ENCODE results near the gene ZFYVE28.

The ZFYVE28 gene

DNA sequence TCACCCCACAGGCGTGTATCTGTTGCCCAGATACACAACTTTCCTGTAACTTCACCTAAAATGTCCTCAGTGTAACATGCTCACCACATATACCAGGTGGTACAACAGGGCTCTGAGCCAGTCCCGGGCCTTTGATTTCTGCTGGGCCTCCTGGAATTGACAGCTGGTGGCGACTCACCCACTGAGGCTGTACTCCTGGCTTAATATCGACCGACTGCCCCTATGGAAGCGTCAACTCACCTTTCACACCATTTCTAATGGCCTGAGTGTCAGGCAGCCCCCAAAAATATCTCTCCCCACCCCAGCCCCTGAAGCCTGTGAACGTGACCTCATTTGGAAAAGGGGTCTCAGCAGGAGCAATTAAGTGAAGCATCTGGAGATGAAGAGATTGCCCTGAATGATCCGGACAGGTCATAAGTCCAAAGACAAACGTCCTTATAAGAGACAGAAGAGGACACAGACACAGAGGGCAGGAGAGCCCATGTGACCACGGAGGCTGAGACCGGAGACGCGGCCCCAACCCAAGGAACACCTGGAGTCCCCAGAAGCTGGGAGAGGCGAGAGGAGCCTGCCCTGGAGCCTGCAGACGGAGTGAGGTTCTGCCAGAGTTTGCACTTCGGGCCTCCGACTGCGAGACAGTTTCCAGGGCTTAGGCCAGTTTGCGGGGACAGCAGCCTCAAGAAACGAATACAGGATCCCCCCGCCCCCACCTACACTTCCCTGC is 144.0 kb downstream of the ZFYVE28 start:
- DNase-seq (ENCODE audit: low spot score): no peak
- FAIRE-seq: no peak

DNA sequence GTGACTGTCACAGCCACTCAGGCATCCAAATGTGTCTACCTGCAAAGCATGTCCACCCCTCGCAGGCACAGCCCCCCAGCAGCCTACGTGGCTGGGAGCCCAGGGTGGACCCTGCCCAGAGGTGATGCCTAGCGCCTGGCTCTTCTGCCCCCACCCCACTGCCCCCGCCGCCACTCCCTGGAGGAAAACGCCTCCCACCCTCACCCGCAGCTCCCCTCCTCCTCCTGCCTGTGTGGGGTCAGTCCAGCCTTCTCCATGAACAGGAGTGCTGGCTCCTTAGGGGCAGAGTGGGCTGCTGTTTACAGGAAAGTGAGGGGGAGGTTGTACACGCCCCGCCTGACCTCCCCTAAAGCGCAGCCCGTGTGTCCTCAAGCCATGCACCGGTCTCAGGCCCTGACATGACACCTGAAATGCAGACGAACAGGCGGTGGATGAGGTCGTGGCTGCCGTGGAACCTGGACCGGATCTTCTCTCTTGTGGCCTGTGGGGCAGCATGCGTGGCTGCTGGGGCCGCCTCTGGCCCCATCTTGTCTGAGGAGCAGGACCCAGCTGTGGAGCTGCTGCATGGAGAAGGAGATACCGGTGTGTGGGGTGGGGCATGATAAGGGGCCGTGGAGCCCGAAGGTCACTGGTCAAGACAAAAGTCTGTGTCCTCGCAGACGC is 144.7 kb downstream of the ZFYVE28 start:
- FAIRE-seq (no peak), DNase-seq (ENCODE audit: low spot score) (no peak)

DNA sequence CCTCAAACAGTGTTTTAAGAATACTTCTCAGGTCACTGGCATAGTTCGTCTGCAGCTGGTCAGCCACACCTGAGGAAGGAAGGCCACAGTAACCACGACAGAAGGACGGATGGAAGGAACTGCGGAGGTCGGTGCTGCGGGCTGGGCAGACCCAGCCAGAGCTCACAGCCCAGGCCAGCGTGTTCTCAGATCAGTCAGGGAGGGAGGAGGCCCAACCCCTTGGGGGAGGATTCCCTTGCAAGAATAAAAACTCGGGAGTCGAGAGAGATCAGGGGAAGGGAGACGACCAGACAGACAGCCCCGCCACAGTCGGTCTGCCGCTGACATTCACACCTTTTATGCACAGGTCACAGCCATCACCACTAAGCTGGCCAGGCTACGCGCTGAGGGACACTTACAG is 145.2 kb downstream of the ZFYVE28 start:
- FAIRE-seq (no peak), DNase-seq (ENCODE audit: low spot score) (no peak)

DNA sequence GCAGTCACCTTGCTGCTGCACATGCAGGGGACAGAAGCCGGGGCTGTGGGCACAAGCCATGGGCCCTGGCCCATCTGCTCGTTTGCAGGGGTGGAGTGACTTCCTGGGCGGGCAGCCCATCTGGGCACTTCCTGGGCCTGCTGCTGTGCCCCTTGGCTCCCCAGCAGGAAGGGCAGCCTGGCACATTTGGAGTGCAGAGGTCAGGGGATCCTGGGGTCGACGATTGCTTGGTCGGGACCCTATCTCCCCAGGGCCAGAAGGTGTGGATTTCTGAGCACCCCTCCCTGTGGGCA is 145.7 kb downstream of the ZFYVE28 start:
- FAIRE-seq: no peak
- DNase-seq (ENCODE audit: low spot score): no peak

DNA sequence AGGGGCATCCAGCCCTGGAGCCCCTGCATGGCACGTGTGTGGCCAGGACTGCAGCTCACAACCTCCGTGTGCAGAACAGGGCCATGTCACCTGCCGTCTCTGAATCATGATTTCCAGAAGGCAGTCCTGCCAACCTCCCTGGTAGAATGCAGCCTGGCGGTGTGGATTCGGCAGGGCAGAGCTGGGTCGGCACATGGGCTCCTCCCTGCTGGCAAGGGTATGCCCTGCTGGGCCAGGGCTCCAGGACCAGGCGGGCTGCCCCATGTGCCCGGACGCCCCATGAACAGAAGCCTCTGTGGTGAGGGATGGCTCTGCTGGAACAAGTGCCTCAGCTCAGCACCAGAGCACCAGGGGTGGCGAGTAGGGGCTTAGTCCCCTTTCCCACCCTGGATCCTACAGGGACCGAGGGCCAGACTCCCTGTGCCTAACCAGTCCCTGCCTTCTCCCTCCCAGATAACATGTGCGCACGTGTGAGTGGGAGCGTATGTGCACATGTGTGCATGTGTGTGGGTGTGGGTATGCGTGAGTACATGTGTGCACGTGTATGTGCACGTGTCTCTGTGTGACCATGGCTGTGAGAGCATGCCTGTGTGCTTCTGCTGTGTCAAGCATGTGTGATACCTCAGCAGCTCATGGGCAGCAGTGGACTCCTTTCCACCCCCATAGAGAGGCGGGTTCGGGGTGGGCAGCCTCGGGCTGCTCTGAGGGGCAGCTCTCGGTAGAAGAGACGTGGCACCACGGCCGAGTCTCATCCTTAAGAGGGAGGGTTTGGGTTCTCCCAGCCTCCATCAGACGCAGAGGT is 146.2 kb downstream of the ZFYVE28 start:
- DNase-seq (ENCODE audit: low spot score) (no peak), FAIRE-seq (no peak)

DNA sequence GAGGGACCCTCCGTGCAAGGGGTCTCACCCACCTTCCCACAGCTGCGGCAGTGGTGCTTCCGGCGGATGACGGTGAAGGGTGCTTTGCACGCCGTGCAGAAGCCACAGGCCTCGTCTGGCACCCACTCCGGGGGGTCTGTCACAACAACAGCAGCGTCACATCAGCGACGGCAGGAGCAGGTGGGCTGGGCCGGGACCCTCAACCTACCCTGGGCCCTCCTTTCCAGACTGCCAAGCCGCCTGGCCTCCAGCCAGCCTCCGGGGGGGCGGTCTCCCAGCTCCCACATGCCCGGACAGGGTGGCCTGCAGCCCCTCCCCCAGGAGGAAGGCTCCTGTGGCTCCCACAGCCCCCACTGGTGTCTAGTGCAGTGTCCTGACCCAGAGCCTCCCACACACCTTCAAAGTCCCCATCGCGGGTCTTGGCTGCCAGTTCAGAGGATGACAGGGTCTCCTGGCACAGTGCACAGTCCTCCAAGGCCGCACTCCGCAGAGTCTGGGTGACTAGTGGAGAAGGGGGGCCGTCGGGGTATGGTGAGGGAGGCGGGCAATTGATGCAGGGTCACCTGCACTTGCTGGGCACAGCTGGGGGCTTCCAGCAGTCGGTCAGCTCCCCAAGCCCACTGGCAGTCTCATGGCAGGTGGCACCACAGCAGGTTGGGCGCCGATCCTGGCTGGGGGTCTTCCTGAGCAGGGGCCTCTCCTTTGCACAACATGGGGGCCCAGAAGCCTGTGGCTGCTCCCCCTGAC is 147.0 kb downstream of the ZFYVE28 start:
- no peak for DNase-seq (ENCODE audit: low spot score)
- FAIRE-seq: no peak

DNA sequence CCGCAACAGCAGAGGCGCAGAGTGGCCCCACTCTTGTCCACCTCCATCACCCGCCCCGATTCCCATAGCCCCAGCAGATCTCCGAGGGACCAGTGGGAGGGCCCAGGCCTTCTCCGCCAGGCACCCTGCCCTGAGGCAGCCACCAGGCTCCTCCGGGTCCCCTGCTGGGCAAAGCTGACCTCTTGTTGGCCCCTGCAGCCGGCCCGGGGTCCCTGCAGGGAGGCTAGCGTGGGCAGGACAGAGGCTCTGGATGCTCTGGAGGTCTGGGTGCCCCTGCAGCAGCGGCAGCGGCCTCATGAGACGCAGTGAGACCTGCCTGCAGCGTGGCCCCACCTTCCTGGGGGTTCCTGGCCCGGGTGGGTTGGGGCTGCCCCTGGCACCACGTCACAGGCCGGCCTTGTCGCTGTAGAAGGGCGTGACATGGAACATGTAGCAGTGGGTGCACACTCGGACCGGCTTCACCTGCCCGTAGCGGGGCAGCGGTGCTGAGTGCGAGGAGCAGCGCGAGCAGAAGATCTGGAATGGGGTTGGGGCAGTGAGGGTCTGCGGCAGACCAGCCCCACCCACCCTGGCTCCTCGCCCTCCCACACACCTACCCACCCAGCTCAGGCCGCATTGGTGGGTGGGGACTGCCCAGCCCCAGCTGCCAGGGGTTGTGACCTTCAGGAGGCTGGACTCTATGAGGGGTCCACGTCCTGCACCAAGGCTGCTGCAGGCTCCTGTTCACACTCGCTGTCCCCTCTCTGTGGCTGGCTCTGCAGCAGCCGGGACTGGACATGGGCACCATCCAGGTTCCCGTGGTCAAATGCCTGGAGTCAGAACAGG is 147.9 kb downstream of the ZFYVE28 start:
- DNase-seq (ENCODE audit: low spot score): no peak
- FAIRE-seq: no peak

DNA sequence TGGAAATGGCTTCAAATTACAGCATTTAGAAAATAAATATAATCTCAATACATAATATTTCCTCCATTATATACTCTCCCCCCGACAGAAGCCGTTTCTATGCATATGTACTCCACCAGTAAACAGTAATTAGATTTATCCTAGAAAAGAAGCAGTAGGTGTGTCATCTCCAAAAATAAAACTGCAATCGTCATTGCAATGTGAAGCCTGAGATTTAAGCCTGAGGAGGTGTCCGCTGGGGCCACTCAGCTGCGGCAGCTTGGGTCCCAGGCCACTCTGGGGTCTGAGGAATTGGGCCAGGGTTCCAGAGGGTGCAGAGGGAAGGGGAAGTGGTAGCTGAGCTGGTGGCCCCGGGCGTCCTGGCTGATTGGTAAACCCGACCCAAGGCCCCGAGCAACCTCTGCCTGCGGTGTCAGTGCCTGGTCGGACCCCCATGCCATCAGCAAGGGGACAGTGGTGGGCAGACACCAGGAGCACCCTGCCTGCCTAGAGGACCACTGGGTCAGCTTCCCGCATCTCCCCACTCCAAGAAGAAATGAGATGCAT is 148.8 kb downstream of the ZFYVE28 start:
- DNase-seq (ENCODE audit: low spot score): no peak
- no peak for FAIRE-seq

DNA sequence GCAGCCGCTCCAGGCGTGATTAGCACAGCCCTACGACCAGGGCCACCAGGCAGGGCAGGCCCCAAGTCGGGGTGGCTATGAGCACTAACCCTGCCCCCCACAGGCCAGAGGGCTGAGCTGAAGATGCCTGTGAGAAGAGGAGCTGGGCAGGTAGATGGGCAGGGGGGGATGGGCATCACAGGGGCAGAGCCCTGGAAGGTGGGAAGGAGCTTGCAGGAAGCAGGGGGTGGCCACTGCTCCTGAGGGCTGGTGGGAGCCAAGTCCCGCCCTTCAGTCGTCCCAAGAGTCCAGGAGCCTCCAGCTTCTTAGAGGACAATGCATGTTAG is 149.3 kb downstream of the ZFYVE28 start:
- DNase-seq (ENCODE audit: low spot score) (no peak), FAIRE-seq (no peak)

DNA sequence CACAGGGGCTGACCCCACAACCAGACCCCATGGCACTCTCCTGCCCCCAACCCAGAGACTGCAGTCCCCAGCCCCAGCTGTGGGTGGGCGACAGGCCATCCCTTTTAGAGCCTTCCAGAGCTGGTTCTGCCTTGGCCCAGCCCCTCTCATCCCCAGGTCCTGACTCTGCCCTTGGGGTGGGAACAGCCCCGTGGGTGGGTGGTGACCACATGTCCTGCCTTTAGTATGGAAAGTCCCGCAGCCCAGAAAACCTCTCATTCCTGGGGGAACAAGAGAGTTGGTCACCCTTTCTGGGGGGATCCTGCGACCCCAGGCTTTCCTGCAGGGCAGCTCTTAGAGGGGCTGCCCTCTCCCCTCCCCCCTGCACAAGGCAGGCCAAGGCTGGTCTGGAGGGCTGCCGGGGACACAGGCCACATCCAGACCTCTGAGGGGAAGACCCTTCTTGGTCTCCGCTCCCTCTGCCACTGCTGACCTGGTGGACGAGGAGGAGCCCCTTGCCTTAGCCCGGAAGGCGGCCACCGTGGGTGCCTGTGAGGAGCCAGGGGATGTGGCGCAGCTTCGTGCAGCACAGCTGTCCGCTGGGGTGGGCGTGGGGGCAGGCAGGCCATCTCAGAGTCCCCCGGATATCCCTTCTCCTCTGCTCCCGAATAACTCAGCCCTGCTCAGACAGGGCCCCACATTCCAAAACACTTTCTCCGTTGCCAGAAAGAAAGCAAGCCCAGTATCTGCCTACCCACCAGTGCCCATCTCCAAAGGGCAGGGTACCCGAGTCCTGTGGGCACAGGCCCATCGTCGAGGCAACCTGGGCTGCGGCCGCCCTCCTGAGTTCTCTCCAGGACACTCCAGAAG is 149.9 kb downstream of the ZFYVE28 start:
- no peak for FAIRE-seq
- DNase-seq (ENCODE audit: low spot score): no peak

DNA sequence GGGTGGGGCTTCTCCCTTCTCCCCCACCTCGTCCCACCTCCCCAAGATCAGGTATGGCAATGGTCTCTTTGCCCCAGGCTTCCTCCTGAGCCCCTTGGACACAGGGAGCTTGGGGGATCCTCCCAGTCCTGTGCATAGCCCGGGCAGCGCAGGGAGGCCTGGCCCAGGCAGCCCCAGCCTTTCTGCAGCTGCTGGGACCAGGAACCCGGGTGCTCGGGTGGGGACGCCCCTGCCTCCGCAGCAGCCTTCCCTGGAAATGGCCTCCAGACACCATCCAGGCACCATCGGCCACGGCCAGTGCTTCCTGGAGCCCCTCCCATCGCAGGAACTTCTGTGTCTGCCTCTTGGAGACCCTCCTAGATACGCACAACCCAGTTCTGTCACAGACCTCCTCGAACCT is 150.6 kb downstream of the ZFYVE28 start:
- DNase-seq (ENCODE audit: low spot score) (no peak), FAIRE-seq (no peak)

DNA sequence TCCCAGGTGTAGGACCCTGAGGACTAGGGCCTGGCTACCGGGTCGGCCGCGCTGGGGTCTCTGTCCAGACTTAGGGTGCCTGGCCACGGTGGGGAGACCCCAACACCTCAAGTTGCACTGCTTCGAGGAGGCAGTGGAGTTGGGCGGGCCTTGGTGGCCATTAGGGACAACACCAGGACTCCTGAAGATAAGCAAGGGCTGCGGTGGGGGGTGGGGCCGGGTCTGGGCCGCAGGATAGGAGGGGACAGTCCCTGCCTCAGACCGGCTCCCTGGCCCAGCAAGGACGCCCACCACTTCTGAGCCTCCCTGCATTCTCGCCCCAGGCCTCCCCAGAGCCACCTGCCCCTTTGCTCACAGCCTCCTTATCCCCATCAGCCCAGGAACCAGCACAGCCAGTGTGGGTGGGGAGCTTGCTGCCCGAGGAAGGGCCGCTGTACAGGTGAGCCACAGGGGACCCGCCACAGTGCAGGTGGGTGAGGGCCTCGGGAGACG is 151.1 kb downstream of the ZFYVE28 start:
- FAIRE-seq (no peak), DNase-seq (ENCODE audit: low spot score) (no peak)

DNA sequence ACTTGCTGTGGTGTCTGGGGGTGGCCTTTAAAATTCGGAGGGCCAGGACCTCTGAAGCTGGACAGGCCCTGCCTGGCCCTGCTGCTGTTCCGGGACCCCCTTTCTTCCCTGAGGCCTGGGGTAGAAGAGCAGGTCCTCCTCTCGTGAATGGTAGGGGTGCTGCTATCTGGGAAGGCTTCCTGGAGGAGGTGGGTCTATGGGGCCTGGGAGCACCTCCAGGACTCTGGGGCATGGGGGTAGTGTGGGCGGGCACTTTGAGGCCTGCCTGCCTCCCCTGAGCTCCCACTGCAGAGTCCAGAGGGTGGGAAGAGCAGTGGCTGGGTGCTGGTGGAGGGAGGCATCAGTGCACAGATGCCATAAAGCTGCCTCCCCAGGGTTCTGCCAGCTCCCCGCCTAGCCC is 151.6 kb downstream of the ZFYVE28 start:
- FAIRE-seq: no peak
- no peak for DNase-seq (ENCODE audit: low spot score)

DNA sequence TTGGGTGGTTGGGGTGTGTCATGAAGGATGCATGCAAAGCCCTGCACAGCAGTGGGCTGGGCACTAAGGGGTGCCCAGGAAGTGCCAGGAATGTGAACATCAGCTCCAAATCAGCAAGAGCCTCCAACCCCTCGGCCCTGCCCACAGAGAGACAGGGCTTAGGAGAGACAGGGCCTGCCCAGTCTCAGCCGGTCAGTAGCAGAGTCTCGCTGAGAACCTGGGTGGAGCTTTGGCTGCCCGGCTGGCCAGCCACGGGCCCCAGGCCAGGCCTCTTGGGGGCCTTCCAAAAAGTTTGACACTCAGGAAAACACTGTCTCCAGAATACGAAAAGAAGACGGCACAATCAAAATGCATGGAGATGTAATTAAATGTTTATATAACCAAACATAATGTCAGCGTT is 152.3 kb downstream of the ZFYVE28 start:
- FAIRE-seq (no peak), DNase-seq (ENCODE audit: low spot score) (no peak)

DNA sequence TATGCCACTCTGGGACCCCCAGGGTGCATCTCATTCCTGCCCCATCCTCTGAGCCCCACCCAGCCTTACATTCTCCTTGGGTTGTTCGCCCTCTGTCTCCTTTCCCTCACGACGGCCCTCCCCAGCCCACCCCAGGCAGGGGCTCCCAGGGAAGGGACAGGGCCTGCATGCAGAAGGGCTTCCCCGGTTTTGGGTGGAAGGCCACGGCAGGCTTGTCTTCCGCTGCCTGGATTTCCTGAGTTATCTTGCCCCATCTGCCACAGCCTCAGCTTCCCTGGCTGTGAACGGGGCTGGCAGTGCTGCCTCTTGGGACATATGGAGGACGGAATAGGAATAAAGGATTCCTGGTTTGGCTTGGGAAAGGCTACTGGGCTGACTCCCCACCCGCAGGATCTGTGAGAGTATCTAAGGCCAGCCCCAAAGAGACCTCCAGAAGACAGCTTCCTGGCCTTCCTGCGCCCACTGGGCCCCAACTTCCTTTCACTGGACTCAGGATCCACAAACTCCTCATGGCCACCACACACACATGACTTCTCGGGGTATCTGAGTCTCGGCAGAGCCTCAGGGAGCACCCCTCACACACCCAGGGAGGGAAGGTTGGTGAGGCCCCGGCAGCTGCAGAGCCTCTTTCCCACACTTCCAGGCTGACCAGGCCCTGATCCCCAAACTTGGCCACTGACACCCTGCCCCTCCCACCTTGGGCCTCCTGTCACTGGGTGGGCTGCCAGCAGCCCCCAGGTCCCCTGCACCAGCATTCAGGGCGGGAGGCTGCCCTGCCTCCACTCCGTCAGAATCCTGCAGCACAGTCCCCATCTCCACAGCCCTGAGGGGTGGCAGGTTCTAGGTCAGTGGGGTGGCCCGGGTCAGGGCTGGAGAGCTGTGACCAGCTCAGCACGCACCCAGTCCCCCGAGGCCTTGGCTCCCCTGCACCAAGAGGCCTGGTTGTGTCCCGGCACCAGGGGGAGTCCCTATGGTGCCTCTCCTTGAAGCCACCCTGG is 153.0 kb downstream of the ZFYVE28 start:
- DNase-seq (ENCODE audit: low spot score) (no peak), FAIRE-seq (no peak)

DNA sequence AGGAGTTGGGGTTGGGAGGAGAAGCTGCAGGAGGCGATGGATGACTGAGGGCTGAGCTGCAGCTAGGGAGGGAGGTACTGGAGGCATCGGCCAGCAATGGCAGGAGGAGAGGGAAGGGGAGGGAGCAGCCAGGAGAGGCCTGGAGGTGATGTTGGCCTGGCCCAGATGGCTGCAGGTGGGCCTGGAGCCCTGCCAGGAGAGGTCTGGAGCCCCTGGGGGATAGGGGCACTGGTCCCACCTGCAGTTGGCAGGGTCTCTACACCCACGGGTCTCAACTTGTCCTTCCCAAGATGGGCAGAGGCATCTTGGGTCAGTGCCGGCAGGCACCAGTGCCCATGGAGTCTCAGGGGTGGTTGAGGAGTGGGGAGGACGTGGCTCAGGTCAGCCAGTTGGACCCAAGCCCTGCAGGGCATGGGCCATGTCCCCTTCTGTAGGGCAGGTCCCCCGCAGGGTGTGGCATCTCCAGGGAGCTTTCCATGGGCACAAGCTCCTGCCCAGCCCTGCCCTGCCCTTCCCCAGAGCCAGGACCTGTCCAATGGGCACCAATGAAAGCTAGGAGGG is 153.9 kb downstream of the ZFYVE28 start:
- DNase-seq (ENCODE audit: low spot score): no peak
- FAIRE-seq: no peak

DNA sequence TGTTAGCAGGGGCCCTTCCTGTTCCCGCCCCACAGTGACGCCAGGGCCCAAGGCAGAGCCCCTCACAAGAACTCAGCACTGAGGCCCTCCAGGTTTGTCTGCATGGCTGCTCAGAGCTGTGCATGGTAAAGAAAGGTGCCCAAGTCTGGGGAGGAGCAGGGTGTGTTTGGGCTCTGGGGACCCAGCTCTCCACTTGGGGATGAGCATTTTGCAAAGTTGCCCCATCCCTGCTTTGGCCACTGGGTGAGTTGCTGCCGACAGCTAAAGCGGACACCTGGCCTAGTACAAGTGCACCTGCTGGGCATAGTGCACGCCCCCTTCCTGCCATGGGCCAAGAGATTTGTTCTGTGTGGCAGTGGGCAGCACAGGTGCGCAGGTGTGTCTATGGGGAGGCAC is 154.5 kb downstream of the ZFYVE28 start:
- FAIRE-seq: no peak
- DNase-seq (ENCODE audit: low spot score): no peak

DNA sequence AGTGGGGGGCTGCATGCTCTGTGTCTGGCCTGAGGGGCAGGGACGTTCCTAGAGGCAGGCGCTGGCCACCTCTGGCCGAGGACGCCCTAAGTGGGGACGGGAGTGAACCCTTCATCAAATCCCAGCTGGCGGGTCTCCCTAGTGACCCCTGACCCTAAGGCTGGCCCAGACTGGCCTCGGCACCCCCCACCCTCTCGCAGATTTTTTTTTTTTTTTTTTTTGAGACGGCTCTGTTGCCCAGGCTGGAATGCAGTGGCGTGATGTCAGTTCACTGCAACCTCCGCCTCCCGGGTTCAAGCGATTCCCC is 155.5 kb downstream of the ZFYVE28 start:
- no peak for DNase-seq (ENCODE audit: low spot score)
- no peak for FAIRE-seq
